HepG2 (cell line): ENCODE measurements around the gene SEMA7A. TPM values are rescaled to one million over a fixed set of nuclear protein-coding genes. Genes with fewer than 3 reads are reported as not detected.

ENCODE experiments used
- ARID5B ChIP-seq: IDR thresholded peaks from 2 replicates; pipeline ENCODE4 v1.4.0; 2020; ENCODE audit warnings: mild to moderate bottlenecking, missing genetic modification reagents
- ATM ChIP-seq: fragments of 450-650 bp; IDR thresholded peaks from 2 replicates; pipeline ENCODE4 v1.7.1; 2017; ENCODE audit warnings: mild to moderate bottlenecking, borderline replicate concordance
- DMAP1 ChIP-seq: IDR thresholded peaks from 2 replicates; pipeline ENCODE4 v1.6.1; 2016
- FOXK2 ChIP-seq: fragments of 450-650 bp; IDR thresholded peaks from 2 replicates; pipeline ENCODE4 v1.6.1; 2016
- GTF2F1 ChIP-seq: fragments of 150-350 bp; IDR thresholded peaks from 2 replicates; pipeline ENCODE4 v1.6.1; 2014; ENCODE audit warnings: low read length
- KAT2B ChIP-seq: fragments of 150-350 bp; IDR thresholded peaks from 2 replicates; pipeline ENCODE4 v1.6.1; 2014; ENCODE audit warnings: low read depth, low read length, borderline replicate concordance
- MATR3 ChIP-seq: sonication (generic); formaldehyde crosslinking; IDR thresholded peaks from 2 replicates; pipeline ENCODE4 v1.4.0; 2020; ENCODE audit warnings: missing genetic modification reagents
- MLX ChIP-seq: IDR thresholded peaks from 2 replicates; pipeline ENCODE4 v1.6.1; 2016
- NFATC3 ChIP-seq: sonication (generic); formaldehyde crosslinking; IDR thresholded peaks from 2 replicates; pipeline ENCODE4 v1.5.1; 2020; ENCODE audit warnings: mild to moderate bottlenecking, missing genetic modification reagents
- NR2F1 ChIP-seq, 2 experiments: fragments of 450-650 bp in 1 of 2; formaldehyde crosslinking in 1 of 2; IDR thresholded peaks; 2 replicates each; pipeline versions ENCODE4 v1.5.0 to v1.6.1; 2016 to 2020; ENCODE audit warnings: mild to moderate bottlenecking in 1 of 2, missing compliant biosample characterization in 1 of 2, missing genetic modification reagents in 1 of 2, moderate library complexity in 1 of 2
- PATZ1 ChIP-seq: sonication (generic); formaldehyde crosslinking; IDR thresholded peaks from 2 replicates; pipeline ENCODE4 v1.4.0; 2020; ENCODE audit warnings: missing genetic modification reagents
- POGZ ChIP-seq: sonication (generic); formaldehyde crosslinking; IDR thresholded peaks from 2 replicates; pipeline ENCODE4 v1.4.0; 2020; ENCODE audit warnings: mild to moderate bottlenecking, missing genetic modification reagents
- RARA ChIP-seq: IDR thresholded peaks from 2 replicates; pipeline ENCODE4 v1.6.1; 2016; ENCODE audit warnings: missing genetic modification reagents, missing compliant biosample characterization
- RFX1 ChIP-seq: fragments of 450-650 bp; IDR thresholded peaks from 2 replicates; pipeline ENCODE4 v1.6.1; 2017
- RORA ChIP-seq: sonication (generic); formaldehyde crosslinking; IDR thresholded peaks from 2 replicates; pipeline ENCODE4 v1.5.0; 2020; ENCODE audit warnings: mild to moderate bottlenecking, missing genetic modification reagents, moderate library complexity
- SKIL ChIP-seq: sonication (generic); formaldehyde crosslinking; IDR thresholded peaks from 2 replicates; pipeline ENCODE4 v1.8.0; 2022; ENCODE audit warnings: missing genetic modification reagents, mild to moderate bottlenecking, moderate library complexity, borderline replicate concordance
- ZBTB33 ChIP-seq: sonication (generic); formaldehyde crosslinking; IDR thresholded peaks from 2 replicates; pipeline ENCODE4 v1.4.0; 2020; ENCODE audit warnings: missing genetic modification reagents
- ZNF24 ChIP-seq: fragments of 450-650 bp; IDR thresholded peaks from 2 replicates; pipeline ENCODE4 v1.6.1; 2017; ENCODE audit warnings: antibody characterized with exemption, mild to moderate bottlenecking
- ZNF251 ChIP-seq: sonication (generic); formaldehyde crosslinking; IDR thresholded peaks from 2 replicates; pipeline ENCODE4 v1.9.0; 2021; ENCODE audit warnings: mild to moderate bottlenecking, missing genetic modification reagents
- ZNF468 ChIP-seq: sonication (generic); formaldehyde crosslinking; IDR thresholded peaks from 2 replicates; pipeline ENCODE4 v1.8.0; 2022; ENCODE audit warnings: mild to moderate bottlenecking, moderate library complexity, missing genetic modification reagents
- ZNF747 ChIP-seq: sonication (generic); formaldehyde crosslinking; IDR thresholded peaks from 2 replicates; pipeline ENCODE4 v1.8.1; 2023; ENCODE audit warnings: missing genetic modification reagents, mild to moderate bottlenecking, borderline replicate concordance
- polyA plus RNA-seq, 8 experiments: library from polyadenylated mRNA; depleted of rRNA in 3 of 8; stranded (reverse) in 7 of 8; unstranded in 1 of 8; fragments of >200 nt; fragmentation: Illumina TruSeq in 4 of 8; extraction: Trizol in 4 of 8; gene quantifications; 2 replicates each; pipeline versions ENCODE4 v1.2.1 to v1.2.3, GENCODE V29; 2011 to 2016; ENCODE audit warnings: low read depth in 4 of 8, missing spikeins in 1 of 8, mixed read lengths in 1 of 8; ENCODE audit not compliant: insufficient read depth in 1 of 8
- total RNA-seq, 5 experiments: library from RNA; depleted of rRNA; stranded (reverse); fragments of >200 nt; fragmentation: Illumina TruSeq; extraction: Trizol; gene quantifications; 2 replicates each; pipeline ENCODE4 v1.2.3, GENCODE V29; 2016; ENCODE audit warnings: low read depth in 1 of 5

Gene SEMA7A
- total and polyA plus RNA-seq, 2 of the 13 experiments (the other 11 are each of a cell fraction or from before 2014, with no cell fraction given), result 9.0 to 15.8 TPM

GRCh38 chr15:74433592-74434262, at the start of gene SEMA7A (continued):
- TF ChIP-seq ZNF468 (CRISPR knock-in tag) (no peak), ATM (no peak), KAT2B (no peak), POGZ (CRISPR knock-in tag) (no peak), RORA (CRISPR knock-in tag) (no peak), RFX1 (no peak; the same call in 1 of the 2 replicates), MATR3 (CRISPR knock-in tag) (no peak), NFATC3 (CRISPR knock-in tag) (no peak), MLX (CRISPR knock-in tag) (no peak), ZBTB33 (CRISPR knock-in tag) (no peak), ZNF747 (CRISPR knock-in tag) (no peak; the same call in 1 of the 2 replicates), SKIL (CRISPR knock-in tag) (peak; percentile 22; the same call in 1 of the 2 replicates), NR2F1 (CRISPR knock-in tag; IDR thresholded peaks at IDR 0.05) (no peak), DMAP1 (CRISPR knock-in tag) (no peak), ARID5B (CRISPR knock-in tag) (no peak), ZNF24 (no peak), PATZ1 (CRISPR knock-in tag) (no peak), RARA (CRISPR knock-in tag) (no peak), FOXK2 (no peak), ZNF251 (no peak), GTF2F1 (no peak)
